ENCODE measurements around the gene ATG10.
"Not testable (repeated sequence)": the region's sequence is repeated elsewhere in the genome, so short reads cannot be mapped to it uniquely, and the experiment has no call there.

The ATG10 gene

GRCh38 chr5:81983148-81983547, 11.3 kb downstream of the ATG10 start:
- not testable (repeated sequence) for DNase-seq

GRCh38 chr5:81983563-81983962, 11.7 kb downstream of the ATG10 start:
- not testable (repeated sequence) for DNase-seq

- DNase-seq, result no peak
Observed at GRCh38 chr5:81986126-81986525, 14.3 kb downstream of the ATG10 start.

- no peak for DNase-seq
Observed at GRCh38 chr5:81989204-81989603, 17.4 kb downstream of the ATG10 start.

GRCh38 chr5:81994679-81995078, 22.9 kb downstream of the ATG10 start:
- no peak for DNase-seq

GRCh38 chr5:81995407-81995806, 23.6 kb downstream of the ATG10 start:
- DNase-seq, result no peak

- no peak for DNase-seq
Observed at GRCh38 chr5:82004511-82004910, 32.7 kb downstream of the ATG10 start.

GRCh38 chr5:82009869-82010268, 38.0 kb downstream of the ATG10 start:
- not testable (repeated sequence) for DNase-seq

GRCh38 chr5:82010696-82011095, 38.9 kb downstream of the ATG10 start:
- no peak for DNase-seq

GRCh38 chr5:82011761-82012160, 39.9 kb downstream of the ATG10 start:
- no peak for DNase-seq

- not testable (repeated sequence) for DNase-seq
Observed at GRCh38 chr5:82014644-82015043, 42.8 kb downstream of the ATG10 start.

GRCh38 chr5:82018462-82018861, 46.6 kb downstream of the ATG10 start:
- DNase-seq, result no peak

- DNase-seq, result no peak
Observed at GRCh38 chr5:82019342-82020138, 47.7 kb downstream of the ATG10 start.

GRCh38 chr5:82022499-82022898, 50.7 kb downstream of the ATG10 start:
- no peak for DNase-seq

- DNase-seq, result no peak
Observed at GRCh38 chr5:82023644-82024043, 51.8 kb downstream of the ATG10 start.

GRCh38 chr5:82031220-82032119, 59.6 kb downstream of the ATG10 start:
- no peak for DNase-seq

GRCh38 chr5:82042894-82043293, 71.1 kb downstream of the ATG10 start:
- DNase-seq, result not testable (repeated sequence)

GRCh38 chr5:82044010-82044409, 72.2 kb downstream of the ATG10 start:
- no peak for DNase-seq

GRCh38 chr5:82045554-82046275, 73.9 kb downstream of the ATG10 start:
- DNase-seq, result no peak

- DNase-seq, result no peak
Observed at GRCh38 chr5:82046276-82046647, 74.4 kb downstream of the ATG10 start.

- no peak for DNase-seq
Observed at GRCh38 chr5:82050955-82051354, 79.1 kb downstream of the ATG10 start.

- no peak for DNase-seq
Observed at GRCh38 chr5:82054004-82054710, 82.3 kb downstream of the ATG10 start.

GRCh38 chr5:82057051-82057450, 85.2 kb downstream of the ATG10 start:
- DNase-seq, result no peak

Data from activated CD4-positive, alpha-beta T cell treated with anti-CD3 and anti-CD28 coated beads, Interleukin-10, Interleukin-2, amounts not matched to agents 100 ng/mL and 50 ng/mL, durations not matched to agents 16 hours and 8 hours (primary cell).